PC-9 (cell line): ENCODE data around the gene CYTH2. TPM values are rescaled to one million over a fixed set of nuclear protein-coding genes. Genes with fewer than 3 reads are reported as not detected.
A peak's percentile ranks its signal among the peaks of the same experiment; 100 is the strongest.

Source experiments
- BruUV-seq: library from RNA; stranded (reverse); fragments of 400-500 nt; replicated peaks from 2 replicates; lab custom pipeline; 2021; lab: Mats Ljungman, UMichigan
- CTCF ChIA-PET: fragments of 300-600 bp; sonication (Branson Sonifier 250); formaldehyde crosslinking; loops from one replicate; lab custom pipeline; 2022; ENCODE audit warnings: antibody characterized with exemption; lab: Charles Lee
- POLR2A ChIA-PET: fragments of 300-600 bp; sonication (Branson Sonifier 250); formaldehyde crosslinking; loops from one replicate; lab custom pipeline; 2022; ENCODE audit warnings: antibody characterized with exemption; ENCODE audit not compliant: unreplicated experiment; lab: Charles Lee
- DNase-seq, 2 experiments: peaks; one replicate each; pipeline versions ENCODE4 v3.0.0 to v3.0.0-alpha.2; 2015 to 2022; ENCODE audit warnings: mixed read lengths in 1 of 2
- H2AFZ ChIP-seq: fragments of 200-600 bp; sonication (generic); 2 replicates; pipeline ENCODE4 v1.8.1; 2017; ENCODE audit warnings: antibody characterized with exemption
- H3F3A ChIP-seq: fragments of 200-600 bp; sonication (generic); 2 replicates; pipeline ENCODE4 v1.8.1; 2017; ENCODE audit warnings: antibody characterized with exemption, mild to moderate bottlenecking, low read depth; ENCODE audit not compliant: insufficient read depth
- H3K27ac ChIP-seq: fragments of 200-600 bp; sonication (generic); 2 replicates; pipeline ENCODE4 v1.6.1; 2016; ENCODE audit warnings: mixed run types
- H3K27me3 ChIP-seq: fragments of 200-600 bp; sonication (generic); 2 replicates; pipeline ENCODE4 v1.6.1; 2016; ENCODE audit warnings: low read depth, mixed run types; ENCODE audit not compliant: insufficient read depth
- H3K36me3 ChIP-seq: fragments of 200-600 bp; sonication (generic); 2 replicates; pipeline ENCODE4 v1.6.1; 2016; ENCODE audit warnings: low read depth, mixed run types
- H3K4me1 ChIP-seq: fragments of 200-600 bp; sonication (generic); replicated peaks from 2 replicates; pipeline ENCODE4 v1.6.1; 2016; ENCODE audit warnings: mixed run types; ENCODE audit not compliant: insufficient read depth
- H3K4me2 ChIP-seq: fragments of 200-600 bp; sonication (generic); 2 replicates; pipeline ENCODE4 v1.6.1; 2017; ENCODE audit warnings: mixed run types
- H3K4me3 ChIP-seq: fragments of 200-600 bp; sonication (generic); 2 replicates; pipeline ENCODE4 v1.6.1; 2016; ENCODE audit warnings: mixed run types
- H3K79me2 ChIP-seq: fragments of 200-600 bp; sonication (generic); 2 replicates; pipeline ENCODE4 v1.6.1; 2017; ENCODE audit warnings: low read depth, mixed run types
- H3K9me2 ChIP-seq: fragments of 200-600 bp; sonication (generic); 2 replicates; pipeline ENCODE4 v1.8.1; 2017; ENCODE audit warnings: mild to moderate bottlenecking; ENCODE audit not compliant: insufficient read depth
- H3K9me3 ChIP-seq: fragments of 200-600 bp; sonication (generic); 2 replicates; pipeline ENCODE4 v1.8.1; 2016; ENCODE audit warnings: low read depth; ENCODE audit not compliant: insufficient read depth
- H4K20me1 ChIP-seq: fragments of 200-600 bp; sonication (generic); 2 replicates; pipeline ENCODE4 v1.8.1; 2017; ENCODE audit not compliant: insufficient read depth
- CTCF ChIP-seq: fragments of 200-600 bp; sonication (generic); conservative IDR thresholded peaks from 2 replicates; pipeline ENCODE4 v1.6.1; 2017; ENCODE audit warnings: mixed run types, antibody characterized with exemption, mild to moderate bottlenecking, moderate library complexity
- EZH2 ChIP-seq: fragments of 200-600 bp; sonication (generic); IDR thresholded peaks from 2 replicates; pipeline ENCODE4 v1.8.0; 2017; ENCODE audit warnings: antibody characterized with exemption, low read depth
- intact Hi-C: fragments of 100-400 bp; cut with micrococcal nuclease; formaldehyde crosslinking; loops from one replicate; pipeline ENCODE4 v1.10.0; 2022; ENCODE audit not compliant: unreplicated experiment
- total RNA-seq: library from RNA; stranded (reverse); gene quantifications from 2 replicates; pipeline ENCODE4 v1.2.3, GENCODE V29; 2021

CYTH2 gene
- total RNA-seq, 1 experiment from 2014 or later, result 74.4 TPM

DNA sequence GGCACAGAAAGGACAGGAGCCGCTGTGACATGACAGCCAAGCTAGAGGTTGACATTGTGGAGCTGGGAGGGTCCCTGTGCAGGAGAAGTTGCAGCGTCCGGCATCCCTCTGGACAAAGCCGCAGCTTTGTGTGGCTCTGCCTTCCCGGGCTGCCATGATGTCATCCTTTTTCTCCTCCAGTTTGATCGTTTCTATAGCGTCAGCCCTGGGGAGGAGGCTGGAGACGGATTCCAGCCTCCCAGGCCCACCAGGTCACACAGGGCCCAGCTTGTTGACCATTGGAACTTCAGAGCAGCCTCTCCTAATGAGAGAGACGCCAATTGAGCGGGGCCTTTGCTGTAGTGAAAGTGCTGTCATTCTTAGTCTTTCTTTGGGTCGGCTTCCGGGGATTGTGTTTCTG lies 17.5 kb upstream of the CYTH2 start:
- no peak for TF ChIP-seq EZH2
- no peak for TF ChIP-seq CTCF
- Histone ChIP-seq H3F3A (peaks cover 24% of the 10 kb centered on the region), H3K9me2 (no peaks in the 10 kb centered on the region), H2AFZ (no peak overlapping the region), H3K4me1 (peaks cover 21% of the 10 kb centered on the region; the same call in 1 of the 2 replicates), H3K36me3 (peaks cover 56% of the 10 kb centered on the region), H3K4me3 (no peak overlapping the region), H3K9me3 (no peaks in the 10 kb centered on the region), H4K20me1 (peaks cover 30% of the 10 kb centered on the region), H3K4me2 (no peak overlapping the region), H3K27me3 (no peaks in the 10 kb centered on the region), H3K79me2 (peaks cover 34% of the 10 kb centered on the region), H3K27ac (0 out of 2 replicates have a peak overlapping the region, but pooled peaks have one; percentile 14)
- POLR2A ChIA-PET, result no interaction called here
- no TSS peak for BruUV-seq
- intact Hi-C loops, result no loop called here
- CTCF ChIA-PET, result interaction anchor here (1.0 kb wide), 1 partner anchor 131 kb away, joined by 3 read pairs; no protein-coding TSS in a partner anchor
- DNase-seq, result no peak

DNA sequence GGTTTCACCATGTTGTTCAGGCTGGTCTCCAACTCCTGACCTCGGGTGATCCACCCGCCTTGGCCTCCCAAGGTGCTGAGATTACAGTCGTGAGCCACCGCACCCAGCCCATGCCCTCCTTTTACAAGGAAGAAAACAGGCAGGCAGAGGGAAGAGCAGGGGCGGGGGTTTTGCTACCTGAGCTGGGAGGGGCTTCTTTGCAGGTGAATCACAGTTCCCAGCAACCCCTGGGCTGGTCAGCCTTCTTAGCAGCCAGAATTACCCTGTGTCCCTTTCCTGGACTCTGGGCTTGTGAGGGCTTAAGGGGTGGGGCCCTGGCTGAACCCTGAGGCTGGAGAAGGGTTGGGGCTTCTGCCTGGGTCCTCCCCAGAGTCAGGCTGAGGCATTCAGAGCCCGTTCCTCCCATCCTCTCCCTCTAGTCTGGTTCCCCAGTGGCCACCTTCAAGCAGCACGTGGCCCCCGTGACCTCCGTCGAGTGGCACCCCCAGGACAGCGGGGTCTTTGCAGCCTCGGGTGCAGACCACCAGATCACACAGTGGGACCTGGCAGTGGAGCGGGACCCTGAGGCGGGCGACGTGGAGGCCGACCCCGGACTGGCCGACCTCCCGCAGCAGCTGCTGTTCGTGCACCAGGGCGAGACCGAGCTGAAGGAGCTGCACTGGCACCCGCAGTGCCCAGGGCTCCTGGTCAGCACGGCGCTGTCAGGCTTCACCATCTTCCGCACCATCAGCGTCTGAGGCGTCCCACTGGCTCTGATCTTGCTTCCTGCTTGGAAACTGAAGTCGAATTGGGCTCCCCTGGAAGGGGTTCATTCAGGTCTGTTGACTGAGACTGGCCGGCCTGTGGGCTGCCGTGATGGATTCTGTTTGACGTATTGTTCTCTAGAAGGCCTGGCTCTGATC lies 16.6 kb upstream of the CYTH2 start:
- Histone ChIP-seq H2AFZ (no peak overlapping the region), H3K4me3 (no peak overlapping the region), H3K27ac (0 out of 2 replicates have a peak overlapping the region, but pooled peaks have one; percentile 14), H3K9me3 (no peaks in the 10 kb centered on the region), H3F3A (peaks cover 31% of the 10 kb centered on the region), H3K9me2 (no peaks in the 10 kb centered on the region), H3K4me1 (0 out of 2 replicates have a peak, but pooled peaks cover 12% of the 10 kb centered on the region), H3K79me2 (peaks cover 25% of the 10 kb centered on the region), H3K36me3 (peaks cover 57% of the 10 kb centered on the region), H3K27me3 (no peaks in the 10 kb centered on the region), H4K20me1 (peaks cover 37% of the 10 kb centered on the region), H3K4me2 (no peak overlapping the region)
- ChIA-PET CTCF (interaction anchor here (0.5 to 1.0 kb wide), 2 partner anchors 102 to 132 kb away, joined by 3 to 14 read pairs; no protein-coding TSS in a partner anchor), POLR2A (no interaction called here)
- peak; percentile 56 to 75 for DNase-seq
- TF ChIP-seq CTCF (no peak), EZH2 (no peak)
- BruUV-seq, result no TSS peak
- intact Hi-C loops, result no loop called here

DNA sequence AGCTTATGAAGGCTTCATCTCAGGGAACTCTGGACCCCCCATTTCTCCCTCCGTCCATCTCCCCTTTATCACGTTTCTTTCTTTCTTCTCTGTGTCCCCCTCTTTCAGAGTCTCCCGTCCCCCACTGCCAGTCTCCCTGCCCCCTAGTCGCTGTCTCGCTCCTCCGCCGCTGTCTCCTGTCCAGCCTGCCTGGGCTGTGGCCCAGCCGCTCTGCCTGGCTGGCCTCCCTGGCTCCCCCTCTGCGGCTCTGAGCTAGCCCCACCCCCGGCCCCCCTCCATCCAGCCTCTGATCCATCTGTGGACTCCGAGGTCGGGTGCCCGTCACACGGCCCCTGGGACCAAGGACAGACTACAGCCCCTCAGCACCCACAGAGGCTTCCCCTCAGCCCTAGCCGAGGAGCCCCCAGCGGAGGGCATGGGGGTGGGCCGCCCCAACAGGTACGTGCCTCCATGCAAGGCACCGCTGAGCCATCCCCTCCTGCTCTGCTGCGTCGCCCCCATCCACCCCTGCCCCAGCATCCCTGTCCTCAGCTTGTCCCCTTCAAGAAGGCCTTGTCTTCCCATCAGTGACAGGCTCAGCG lies 14.9 kb upstream of the CYTH2 start:
- no peak overlapping the region for H3K27ac ChIP-seq
- ChIA-PET POLR2A (no interaction called here), CTCF (no interaction called here)
- peaks cover 11% of the 10 kb centered on the region for H3K79me2 ChIP-seq
- peaks cover 46% of the 10 kb centered on the region for H4K20me1 ChIP-seq
- BruUV-seq, result no TSS peak
- H2AFZ ChIP-seq, result no peak overlapping the region
- TF ChIP-seq EZH2 (no peak), CTCF (no peak)
- H3K4me3 ChIP-seq, result no peak overlapping the region
- intact Hi-C loops, result no loop called here
- H3K36me3 ChIP-seq, result peaks cover 49% of the 10 kb centered on the region
- H3K4me1 ChIP-seq, result 0 out of 2 replicates have a peak, but pooled peaks cover 12% of the 10 kb centered on the region
- H3K9me3 ChIP-seq, result no peaks in the 10 kb centered on the region
- H3K4me2 ChIP-seq, result no peak overlapping the region
- H3K27me3 ChIP-seq, result no peaks in the 10 kb centered on the region
- no peaks in the 10 kb centered on the region for H3K9me2 ChIP-seq
- DNase-seq, result no peak
- H3F3A ChIP-seq, result peaks cover 28% of the 10 kb centered on the region
